Kidney (tissue), 14 donors: Measurements from ENCODE around the gene HCK. TPM values are rescaled to one million over a fixed set of nuclear protein-coding genes. Genes with fewer than 3 reads are reported as not detected.

Source experiments
- DNase-seq, 5 donors: peaks; one replicate each; pipeline ENCODE4 v3.0.0-alpha.2; 2013 to 2020
- FAIRE-seq: peaks from 2 replicates; lab custom pipeline; 2012; peaks lifted over from hg19 to GRCh38; lab: Jason Lieb, UNC
- H3K27ac ChIP-seq, 2 donors: one replicate each; pipeline ENCODE4 v1.7.0; 2013; ENCODE audit warnings: low read depth in 2 of 2, low read length in 2 of 2, inconsistent platforms in 1 of 2
- H3K27me3 ChIP-seq: one replicate; pipeline ENCODE4 v1.7.1; 2013; ENCODE audit warnings: low read length, inconsistent platforms; ENCODE audit not compliant: control insufficient read depth, insufficient read depth
- H3K36me3 ChIP-seq, 3 donors: one replicate each; pipeline versions ENCODE4 v1.7.0 to v1.7.1; 2013; ENCODE audit warnings: low read length in 3 of 3, control low read depth in 1 of 3, inconsistent platforms in 1 of 3; ENCODE audit not compliant: insufficient read depth in 3 of 3, control insufficient read depth in 2 of 3
- H3K4me1 ChIP-seq, 3 donors: one replicate each; pipeline versions ENCODE4 v1.7.0 to v1.7.1; 2013; ENCODE audit warnings: low read length in 3 of 3, inconsistent platforms in 1 of 3, low read depth in 1 of 3; ENCODE audit not compliant: control insufficient read depth in 2 of 3, insufficient read depth in 2 of 3
- H3K4me3 ChIP-seq, 3 donors: one replicate each; pipeline versions ENCODE4 v1.7.0 to v1.8.1; 2013; ENCODE audit warnings: low read length in 3 of 3, control low read depth in 1 of 3, inconsistent platforms in 1 of 3
- H3K9ac ChIP-seq, 3 donors: one replicate each; pipeline versions ENCODE4 v1.7.0 to v1.7.1; 2013; ENCODE audit warnings: low read length in 3 of 3, control low read depth in 1 of 3, inconsistent platforms in 1 of 3
- H3K9me3 ChIP-seq, 3 donors: one replicate each; pipeline versions ENCODE4 v1.7.0 to v1.7.1; 2013; ENCODE audit warnings: low read length in 3 of 3, control low read depth in 1 of 3, inconsistent platforms in 1 of 3; ENCODE audit not compliant: control insufficient read depth in 2 of 3, insufficient read depth in 1 of 3
- intact Hi-C: fragments of 100-400 bp; cut with DNase I; formaldehyde crosslinking; loops from one replicate; pipeline ENCODE4 v1.11.1; 2022
- polyA plus RNA-seq: library from polyadenylated mRNA; stranded (reverse); fragments of 350-450 nt; fragmentation: Illumina TruSeq; extraction: RNeasy Lipid Tissue Mini Kit (QIAGEN cat#74804); gene quantifications from one replicate; pipeline ENCODE4 v1.2.3, GENCODE V29; 2014; ENCODE audit warnings: low read depth, low replicate concordance; ENCODE audit not compliant: insufficient read depth
- total RNA-seq: library from RNA; stranded (reverse); fragmentation: NEBNext Ultra II Directional; extraction: Animal tissue kit (Norgen Biotek cat#: 25700); gene quantifications from one replicate; pipeline ENCODE4 v1.2.1, GENCODE V29; 2021
- TF ChIP-seq, protein P1 (sequence below): IDR thresholded peaks from 3 replicates; pipeline ENCODE4 v1.5.1; 2012; ENCODE audit warnings: mild to moderate bottlenecking, moderate library complexity, borderline replicate concordance; ENCODE audit not compliant: insufficient read depth; ENCODE audit errors: extremely low read depth
- donor health status: control.
- donor health status: control.
- donor health status: control.
- donor health status: control.
- donor health status: control.
- donor health status: DM: yes; HTN: yes; CAD: no.
- donor health status: Normal renal cell carcinoma (clear cell type).

Gene HCK
- total and polyA plus RNA-seq, 2 donors from 2014 or later, result 3.9 to 24.0 TPM

DNA sequence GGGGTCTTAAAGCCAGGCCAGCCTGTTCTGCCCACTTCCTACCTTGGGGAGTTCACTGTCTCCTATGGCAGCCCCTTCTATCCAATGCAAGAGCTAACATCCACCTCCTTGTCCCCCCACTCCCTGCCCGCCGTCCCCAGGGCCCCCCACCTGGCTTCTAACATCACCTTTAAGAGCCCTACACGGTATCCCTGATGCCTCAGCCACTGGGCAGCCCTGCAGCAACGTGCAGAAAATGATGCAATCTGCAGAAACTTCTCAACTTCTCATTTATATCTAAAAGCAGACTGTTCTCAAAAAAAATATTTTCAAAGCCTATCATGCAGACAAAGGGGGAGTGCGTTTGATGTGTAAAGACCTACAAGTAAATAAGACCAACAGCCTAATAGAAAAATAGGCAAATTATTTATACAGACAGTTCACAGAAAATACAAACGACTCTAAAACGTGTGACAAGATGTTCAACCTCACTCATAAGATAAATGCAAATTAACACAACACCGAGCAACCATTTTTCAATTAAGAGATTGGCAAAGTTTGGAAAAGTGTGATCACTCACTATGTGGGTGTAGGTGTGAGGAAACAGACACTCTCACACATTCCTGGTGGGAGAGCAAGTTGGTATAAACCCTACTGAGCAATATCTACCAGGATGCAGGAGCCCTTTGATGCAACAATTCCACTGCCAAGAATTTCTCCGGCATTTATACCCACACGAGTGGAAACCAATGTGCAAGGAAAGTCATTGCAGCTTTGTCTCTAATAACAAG lies 15.1 kb upstream of the HCK start:
- Histone ChIP-seq H3K27me3 (no peaks in the 10 kb centered on the region), H3K9me3 (no peaks in the 10 kb centered on the region), H3K36me3 (no peaks in the 10 kb centered on the region), H3K9ac (no peak overlapping the region), H3K4me1 (peaks cover 0 to under 1% (median under 1%) of the 10 kb centered on the region in 3 donors), H3K4me3 (no peak overlapping the region), H3K27ac (no peak overlapping the region)
- intact Hi-C loops, result no loop called here
- FAIRE-seq (no peak), DNase-seq (no peak)
- TF ChIP-seq, protein P1, sequence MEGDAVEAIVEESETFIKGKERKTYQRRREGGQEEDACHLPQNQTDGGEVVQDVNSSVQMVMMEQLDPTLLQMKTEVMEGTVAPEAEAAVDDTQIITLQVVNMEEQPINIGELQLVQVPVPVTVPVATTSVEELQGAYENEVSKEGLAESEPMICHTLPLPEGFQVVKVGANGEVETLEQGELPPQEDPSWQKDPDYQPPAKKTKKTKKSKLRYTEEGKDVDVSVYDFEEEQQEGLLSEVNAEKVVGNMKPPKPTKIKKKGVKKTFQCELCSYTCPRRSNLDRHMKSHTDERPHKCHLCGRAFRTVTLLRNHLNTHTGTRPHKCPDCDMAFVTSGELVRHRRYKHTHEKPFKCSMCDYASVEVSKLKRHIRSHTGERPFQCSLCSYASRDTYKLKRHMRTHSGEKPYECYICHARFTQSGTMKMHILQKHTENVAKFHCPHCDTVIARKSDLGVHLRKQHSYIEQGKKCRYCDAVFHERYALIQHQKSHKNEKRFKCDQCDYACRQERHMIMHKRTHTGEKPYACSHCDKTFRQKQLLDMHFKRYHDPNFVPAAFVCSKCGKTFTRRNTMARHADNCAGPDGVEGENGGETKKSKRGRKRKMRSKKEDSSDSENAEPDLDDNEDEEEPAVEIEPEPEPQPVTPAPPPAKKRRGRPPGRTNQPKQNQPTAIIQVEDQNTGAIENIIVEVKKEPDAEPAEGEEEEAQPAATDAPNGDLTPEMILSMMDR, result no peak

- no peak for FAIRE-seq
- Histone ChIP-seq H3K27me3 (no peaks in the 10 kb centered on the region), H3K27ac (no peak overlapping the region), H3K36me3 (no peaks in the 10 kb centered on the region), H3K9me3 (no peaks in the 10 kb centered on the region), H3K4me1 (no peaks in the 10 kb centered on the region), H3K9ac (no peak overlapping the region), H3K4me3 (no peak overlapping the region)
- DNase-seq, result no peak
- TF ChIP-seq, protein P1, result no peak
- intact Hi-C loops, result no loop called here
These were observed 14.1 kb upstream of the HCK start for GRCh38 chr20:32037929-32038328.

- DNase-seq, result no peak
- H3K27ac ChIP-seq, result no peak overlapping the region
- no peaks in the 10 kb centered on the region for H3K9me3 ChIP-seq
- no peak overlapping the region for H3K4me3 ChIP-seq
- H3K27me3 ChIP-seq, result no peaks in the 10 kb centered on the region
- no peaks in the 10 kb centered on the region for H3K4me1 ChIP-seq
- H3K9ac ChIP-seq, result no peak overlapping the region
- intact Hi-C loops, result no loop called here
- TF ChIP-seq, protein P1, result no peak
- H3K36me3 ChIP-seq, result no peaks in the 10 kb centered on the region
- FAIRE-seq, result no peak
These were observed 11.7 kb upstream of the HCK start for GRCh38 chr20:32040142-32040953.
